Measurements from ENCODE around the gene SNX21.

The SNX21 gene

DNA sequence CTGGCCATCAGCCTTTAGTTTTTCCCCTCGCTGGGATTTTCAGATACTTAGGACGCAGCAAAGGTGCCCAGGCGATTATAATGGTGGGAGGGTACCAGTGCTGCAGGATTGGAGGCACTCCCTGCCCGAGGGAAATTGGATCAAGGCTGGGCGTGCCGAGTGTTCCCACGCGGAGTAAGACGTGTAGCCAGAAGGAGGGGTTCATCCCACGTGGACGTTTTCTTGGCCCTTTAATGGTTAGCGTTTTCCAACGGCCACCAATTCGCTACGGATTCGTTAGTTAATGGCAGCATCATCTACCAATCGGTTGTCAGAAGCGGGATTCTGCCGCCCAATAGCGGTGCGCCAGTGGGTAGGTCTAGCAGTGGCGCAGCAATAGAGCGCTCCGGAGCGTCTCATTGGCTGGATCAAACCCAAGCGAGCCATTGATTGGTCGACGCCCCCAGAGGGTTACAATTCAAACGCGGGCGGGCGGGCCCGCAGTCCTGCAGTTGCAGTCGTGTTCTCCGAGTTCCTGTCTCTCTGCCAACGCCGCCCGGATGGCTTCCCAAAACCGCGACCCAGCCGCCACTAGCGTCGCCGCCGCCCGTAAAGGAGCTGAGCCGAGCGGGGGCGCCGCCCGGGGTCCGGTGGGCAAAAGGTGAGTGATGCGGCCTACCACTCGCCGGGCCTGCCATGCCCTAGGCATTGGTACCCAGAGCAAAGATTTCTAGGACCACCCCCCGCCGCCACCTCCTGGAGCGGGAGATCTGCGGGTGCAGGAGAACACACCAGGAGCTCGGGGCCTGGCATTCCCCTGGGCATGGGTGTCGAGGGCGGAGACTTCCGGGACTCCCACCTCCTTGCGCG is 21.2 kb upstream of the SNX21 start, which contains the start of gene UBE2C:
Gene UBE2C, plus strand, starts transcription at position 488 of the 849 bp plus-strand sequence. Its CDS starts 52 bp downstream, at position 540.
- Histone ChIP-seq H3K4me3 (ENCODE audit: low read length) (peak within 1 kb of the TSS; percentile 82), H3K9ac (ENCODE audit: low read length) (peak within 1 kb of the TSS; percentile 69), H3K36me3 (ENCODE audit: control insufficient read depth, insufficient read depth, low read length, severe bottlenecking) (peaks cover 42% of the 10 kb centered on the region), H3K4me1 (ENCODE audit: control insufficient read depth, insufficient read depth, low read length) (peaks cover 13% of the 10 kb centered on the region), H3K27me3 (replicated peaks; ENCODE audit: control insufficient read depth, insufficient read depth, low read length) (no peaks in the 10 kb centered on the region), H3K9me3 (ENCODE audit: control insufficient read depth, low read length) (no peaks in the 10 kb centered on the region)
- DNase-seq (ENCODE audit: low read depth): peak; percentile 100

- Histone ChIP-seq H3K9me3 (ENCODE audit: control insufficient read depth, low read length) (no peaks in the 10 kb centered on the region), H3K27me3 (replicated peaks; ENCODE audit: control insufficient read depth, insufficient read depth, low read length) (no peaks in the 10 kb centered on the region), H3K4me3 (ENCODE audit: low read length) (peak overlapping the region; percentile 82), H3K4me1 (ENCODE audit: control insufficient read depth, insufficient read depth, low read length) (peaks cover 18% of the 10 kb centered on the region), H3K9ac (ENCODE audit: low read length) (peak overlapping the region; percentile 69), H3K36me3 (ENCODE audit: control insufficient read depth, insufficient read depth, low read length, severe bottlenecking) (peaks cover 36% of the 10 kb centered on the region)
- DNase-seq (ENCODE audit: low read depth): no peak
Measured at GRCh38 chr20:45813006-45813340, 20.6 kb upstream of the SNX21 start.

DNA sequence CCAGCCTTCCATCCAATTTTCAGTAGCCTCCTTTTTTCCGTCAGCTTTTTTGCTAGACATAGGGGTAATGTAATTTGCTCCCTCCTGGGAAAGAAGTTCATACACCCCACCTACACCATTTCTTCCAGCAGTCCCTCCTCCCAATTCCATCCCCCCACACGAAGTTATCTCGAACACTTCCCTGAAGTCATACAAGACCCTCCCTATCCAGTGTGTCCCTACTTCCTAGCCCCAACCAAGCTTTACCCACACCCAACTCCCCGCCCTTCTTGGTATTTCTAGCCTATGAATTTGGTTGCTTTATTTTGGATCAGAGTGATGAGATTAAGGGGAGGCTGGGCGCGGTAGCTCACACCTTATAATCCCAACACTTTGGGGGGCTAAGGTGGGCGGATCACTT is 20.1 kb upstream of the SNX21 start:
- H3K4me3 ChIP-seq (ENCODE audit: low read length): peak overlapping the region; percentile 82

DNA sequence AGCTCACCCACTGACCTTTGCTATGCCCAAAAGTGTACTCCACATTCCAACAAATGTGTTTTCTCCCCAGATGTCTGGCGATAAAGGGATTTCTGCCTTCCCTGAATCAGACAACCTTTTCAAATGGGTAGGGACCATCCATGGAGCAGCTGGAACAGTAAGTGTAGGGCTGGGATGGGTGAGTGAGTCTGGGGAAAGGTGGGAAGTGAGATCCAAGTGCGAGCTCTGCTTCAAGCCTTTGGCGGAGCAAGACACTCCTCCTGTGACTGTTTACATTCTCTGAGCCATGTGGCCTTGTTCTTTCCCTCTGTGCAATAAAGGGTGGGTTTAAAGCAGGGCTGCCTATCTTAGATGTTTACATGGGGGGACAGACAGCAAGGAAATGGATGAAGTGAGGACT is 19.3 kb upstream of the SNX21 start:
- Histone ChIP-seq H3K9ac (ENCODE audit: low read length) (no peak overlapping the region), H3K4me1 (ENCODE audit: control insufficient read depth, insufficient read depth, low read length) (peaks cover 21% of the 10 kb centered on the region), H3K36me3 (ENCODE audit: control insufficient read depth, insufficient read depth, low read length, severe bottlenecking) (peaks cover 24% of the 10 kb centered on the region), H3K27me3 (replicated peaks; ENCODE audit: control insufficient read depth, insufficient read depth, low read length) (no peaks in the 10 kb centered on the region), H3K9me3 (ENCODE audit: control insufficient read depth, low read length) (no peaks in the 10 kb centered on the region), H3K4me3 (ENCODE audit: low read length) (no peak overlapping the region)
- DNase-seq (ENCODE audit: low read depth): no peak

More for the DNA sequence above, 20.1 kb upstream of the SNX21 start:
- no peak for DNase-seq (ENCODE audit: low read depth)
- H3K9me3 ChIP-seq (ENCODE audit: control insufficient read depth, low read length): no peaks in the 10 kb centered on the region
- H3K9ac ChIP-seq (ENCODE audit: low read length): no peak overlapping the region
- peaks cover 32% of the 10 kb centered on the region for H3K36me3 ChIP-seq (ENCODE audit: control insufficient read depth, insufficient read depth, low read length, severe bottlenecking)
- peaks cover 21% of the 10 kb centered on the region for H3K4me1 ChIP-seq (ENCODE audit: control insufficient read depth, insufficient read depth, low read length)
- H3K27me3 ChIP-seq (replicated peaks; ENCODE audit: control insufficient read depth, insufficient read depth, low read length): no peaks in the 10 kb centered on the region

DNA sequence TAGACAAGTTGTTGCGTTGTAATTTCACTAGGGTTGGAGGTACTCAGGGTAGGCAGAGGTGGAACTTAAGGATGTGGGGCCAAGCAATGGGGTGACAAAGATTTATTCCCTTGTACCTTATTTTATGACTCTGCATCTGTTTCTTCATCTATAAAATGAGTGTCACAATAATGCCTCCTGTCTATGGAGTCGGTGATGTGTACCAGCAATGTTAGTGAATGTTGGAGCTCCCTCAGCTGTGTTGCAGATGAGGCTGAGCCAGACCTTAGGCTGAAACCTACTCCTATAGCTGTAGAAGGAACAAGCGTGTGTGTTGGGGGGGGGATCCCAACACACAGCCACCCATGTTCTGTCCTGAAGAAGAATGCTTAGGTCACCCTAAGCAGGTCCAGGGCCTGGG is 16.6 kb upstream of the SNX21 start:
- no peak for DNase-seq (ENCODE audit: low read depth)
- no peak overlapping the region for H3K9ac ChIP-seq (ENCODE audit: low read length)
- H3K4me1 ChIP-seq (ENCODE audit: control insufficient read depth, insufficient read depth, low read length): peaks cover 19% of the 10 kb centered on the region
- no peak overlapping the region for H3K4me3 ChIP-seq (ENCODE audit: low read length)
- H3K27me3 ChIP-seq (replicated peaks; ENCODE audit: control insufficient read depth, insufficient read depth, low read length): peaks cover 1% of the 10 kb centered on the region
- no peaks in the 10 kb centered on the region for H3K9me3 ChIP-seq (ENCODE audit: control insufficient read depth, low read length)
- H3K36me3 ChIP-seq (ENCODE audit: control insufficient read depth, insufficient read depth, low read length, severe bottlenecking): no peaks in the 10 kb centered on the region

GRCh38 chr20:45817376-45818194 is 16.0 kb upstream of the SNX21 start:
- no peaks in the 10 kb centered on the region for H3K36me3 ChIP-seq (ENCODE audit: control insufficient read depth, insufficient read depth, low read length, severe bottlenecking)
- H3K27me3 ChIP-seq (replicated peaks; ENCODE audit: control insufficient read depth, insufficient read depth, low read length): peaks cover 3% of the 10 kb centered on the region
- no peak overlapping the region for H3K9ac ChIP-seq (ENCODE audit: low read length)
- H3K4me3 ChIP-seq (ENCODE audit: low read length): no peak overlapping the region
- no peaks in the 10 kb centered on the region for H3K9me3 ChIP-seq (ENCODE audit: control insufficient read depth, low read length)
- H3K4me1 ChIP-seq (ENCODE audit: control insufficient read depth, insufficient read depth, low read length): peaks cover 18% of the 10 kb centered on the region
- DNase-seq (ENCODE audit: low read depth): peak; percentile 74

DNA sequence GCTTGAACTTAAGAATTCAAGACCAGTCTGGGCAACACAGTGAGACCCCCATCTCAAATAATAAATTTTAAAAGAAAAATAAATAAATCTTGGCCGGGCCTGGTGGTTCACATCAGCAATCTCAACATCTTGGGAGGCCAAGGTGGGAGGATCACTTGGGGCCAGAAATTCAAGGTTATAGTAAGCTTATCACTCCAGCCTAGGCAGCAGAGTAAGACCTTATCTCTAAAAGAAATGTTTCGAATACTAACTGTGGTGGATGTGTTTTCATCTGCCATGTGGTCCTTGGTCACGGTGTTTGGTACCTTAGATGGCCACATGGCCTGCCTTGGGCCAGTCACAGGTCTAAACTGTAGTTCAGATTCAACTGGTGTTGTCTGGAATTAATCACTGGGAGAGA is 15.4 kb upstream of the SNX21 start:
- Histone ChIP-seq H3K36me3 (ENCODE audit: control insufficient read depth, insufficient read depth, low read length, severe bottlenecking) (no peaks in the 10 kb centered on the region), H3K9ac (ENCODE audit: low read length) (no peak overlapping the region), H3K4me3 (ENCODE audit: low read length) (no peak overlapping the region), H3K27me3 (replicated peaks; ENCODE audit: control insufficient read depth, insufficient read depth, low read length) (peaks cover 5% of the 10 kb centered on the region), H3K9me3 (ENCODE audit: control insufficient read depth, low read length) (no peaks in the 10 kb centered on the region), H3K4me1 (ENCODE audit: control insufficient read depth, insufficient read depth, low read length) (peaks cover 19% of the 10 kb centered on the region)
- DNase-seq (ENCODE audit: low read depth): no peak

GRCh38 chr20:45819466-45819865 is 14.1 kb upstream of the SNX21 start:
- Histone ChIP-seq H3K9me3 (ENCODE audit: control insufficient read depth, low read length) (no peaks in the 10 kb centered on the region), H3K4me3 (ENCODE audit: low read length) (no peak overlapping the region), H3K27me3 (replicated peaks; ENCODE audit: control insufficient read depth, insufficient read depth, low read length) (peaks cover 7% of the 10 kb centered on the region), H3K4me1 (ENCODE audit: control insufficient read depth, insufficient read depth, low read length) (peaks cover 22% of the 10 kb centered on the region), H3K9ac (ENCODE audit: low read length) (no peak overlapping the region), H3K36me3 (ENCODE audit: control insufficient read depth, insufficient read depth, low read length, severe bottlenecking) (no peaks in the 10 kb centered on the region)
- no peak for DNase-seq (ENCODE audit: low read depth)

DNA sequence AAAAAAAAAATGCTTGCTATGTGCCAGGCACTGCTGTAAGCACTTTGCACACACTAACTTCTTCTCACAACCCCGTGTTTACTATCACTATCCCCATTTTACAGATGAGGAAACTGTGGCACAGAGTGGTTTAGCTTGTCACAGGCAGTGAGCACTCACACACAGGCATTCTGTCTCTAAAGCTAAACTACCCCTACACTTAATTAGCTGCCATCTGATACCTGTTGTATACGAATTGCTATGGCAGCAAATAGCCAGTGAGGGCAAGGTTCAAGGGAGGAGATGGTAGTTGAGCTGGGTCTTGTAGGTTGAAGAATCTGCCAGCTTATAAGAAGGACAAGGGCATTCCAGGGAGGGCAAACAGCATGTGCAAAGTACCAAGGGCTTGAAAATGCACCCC is 11.7 kb upstream of the SNX21 start:
- no peaks in the 10 kb centered on the region for H3K9me3 ChIP-seq (ENCODE audit: control insufficient read depth, low read length)
- DNase-seq (ENCODE audit: low read depth): no peak
- no peaks in the 10 kb centered on the region for H3K36me3 ChIP-seq (ENCODE audit: control insufficient read depth, insufficient read depth, low read length, severe bottlenecking)
- no peak overlapping the region for H3K4me3 ChIP-seq (ENCODE audit: low read length)
- H3K27me3 ChIP-seq (replicated peaks; ENCODE audit: control insufficient read depth, insufficient read depth, low read length): peaks cover 7% of the 10 kb centered on the region
- no peak overlapping the region for H3K9ac ChIP-seq (ENCODE audit: low read length)
- peaks cover 38% of the 10 kb centered on the region for H3K4me1 ChIP-seq (ENCODE audit: control insufficient read depth, insufficient read depth, low read length)

DNA sequence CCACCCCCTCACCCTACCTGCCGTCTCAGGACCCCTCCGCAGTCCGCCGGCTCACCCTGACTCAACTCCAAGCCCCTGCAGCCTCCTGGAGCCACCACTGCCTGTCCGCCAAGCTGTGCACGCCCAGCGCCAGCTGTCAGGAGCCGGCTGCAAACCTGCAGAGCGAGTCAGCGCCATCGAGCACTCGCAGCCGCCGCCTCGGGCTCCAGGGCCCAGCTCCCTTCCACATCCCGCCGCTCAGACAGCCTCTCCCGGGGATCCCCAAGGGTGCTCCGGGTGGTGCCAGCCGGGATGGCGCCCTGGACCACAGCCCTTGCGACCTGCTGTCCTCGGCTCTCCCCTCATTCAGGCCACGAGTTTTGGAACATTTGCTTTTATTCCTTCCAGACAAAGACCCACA is 10.7 kb upstream of the SNX21 start:
- peaks cover 38% of the 10 kb centered on the region for H3K4me1 ChIP-seq (ENCODE audit: control insufficient read depth, insufficient read depth, low read length)
- no peaks in the 10 kb centered on the region for H3K9me3 ChIP-seq (ENCODE audit: control insufficient read depth, low read length)
- H3K27me3 ChIP-seq (replicated peaks; ENCODE audit: control insufficient read depth, insufficient read depth, low read length): peaks cover 7% of the 10 kb centered on the region
- no peak overlapping the region for H3K4me3 ChIP-seq (ENCODE audit: low read length)
- peak; percentile 67 for DNase-seq (ENCODE audit: low read depth)
- H3K36me3 ChIP-seq (ENCODE audit: control insufficient read depth, insufficient read depth, low read length, severe bottlenecking): no peaks in the 10 kb centered on the region
- H3K9ac ChIP-seq (ENCODE audit: low read length): peak overlapping the region; percentile 46

All from adipocyte (in vitro differentiated cells).